ENCODE data around the gene PLEKHH2.
"Not testable (repeated sequence)": the region's sequence is repeated elsewhere in the genome, so short reads cannot be mapped to it uniquely, and the experiment has no call there.

PLEKHH2 gene

GRCh38 chr2:43717322-43717721 lies 80.3 kb downstream of the PLEKHH2 start:
- DNase-seq (ENCODE audit: low spot score), result no peak

DNA sequence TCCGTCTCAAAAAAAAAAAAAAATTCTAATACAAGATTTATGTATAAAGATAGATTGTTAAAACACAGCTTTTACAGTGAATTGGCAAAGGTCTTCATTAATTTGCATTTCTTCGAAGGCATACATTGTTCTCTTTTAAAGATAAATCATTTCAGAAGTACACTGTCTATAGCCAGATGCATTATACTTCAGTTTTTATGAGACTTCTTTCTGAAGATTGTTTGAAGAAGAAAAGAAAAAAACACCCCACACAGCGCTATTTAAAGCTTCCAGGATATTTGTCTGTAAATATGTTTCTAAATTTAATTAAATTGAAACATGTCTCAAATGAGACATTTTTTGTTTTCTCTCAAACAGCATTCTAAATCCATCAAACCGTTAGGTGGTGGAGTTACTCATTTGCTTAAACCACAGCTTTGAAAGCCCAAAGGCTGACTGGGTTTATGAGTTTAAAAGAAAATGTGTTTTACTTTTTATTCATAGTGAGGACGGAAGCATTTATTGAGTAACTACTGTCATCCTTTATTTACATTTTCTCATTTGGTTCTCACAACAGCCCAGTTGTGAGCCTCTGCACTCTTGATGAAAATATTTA lies 81.6 kb downstream of the PLEKHH2 start:
- no peak for DNase-seq (ENCODE audit: low spot score)

DNA sequence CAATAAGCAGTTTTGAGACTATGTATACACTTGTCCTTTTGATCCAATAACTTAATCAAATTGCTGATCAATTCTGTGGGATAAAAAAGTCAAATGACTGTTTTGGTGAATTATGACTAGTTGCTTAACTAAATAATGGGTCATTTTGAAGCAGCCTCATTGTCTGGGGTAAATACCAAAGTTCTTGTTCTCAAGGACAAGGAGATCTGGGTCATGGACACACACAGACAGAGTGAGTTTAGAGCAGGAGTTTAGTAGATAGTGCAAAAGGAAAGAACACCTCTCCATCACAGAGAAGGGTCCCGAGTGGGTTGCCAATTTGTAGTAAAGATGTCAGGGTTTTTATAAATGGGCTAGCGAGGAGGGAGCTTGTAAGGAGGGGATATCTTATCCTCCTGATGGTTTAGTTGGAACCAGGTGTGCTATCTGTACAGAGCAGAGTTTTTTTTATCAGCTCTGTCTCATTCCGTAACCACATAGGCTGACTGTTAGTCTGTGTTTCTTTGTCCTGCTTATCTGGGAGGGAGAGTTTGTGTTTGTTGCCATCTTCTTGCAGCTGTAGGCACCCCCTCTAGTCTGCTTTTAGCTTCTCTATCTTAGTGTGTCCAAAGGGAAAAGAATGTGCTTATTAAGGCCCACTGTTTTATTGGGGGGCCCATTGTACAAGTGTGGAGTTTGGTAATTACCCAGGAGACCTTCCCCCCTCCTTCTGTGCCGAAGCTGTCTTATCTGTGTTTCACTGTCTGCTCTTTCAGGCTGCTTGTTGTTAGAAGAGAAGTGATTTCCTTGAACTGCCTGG lies 87.9 kb downstream of the PLEKHH2 start:
- no peak for DNase-seq (ENCODE audit: low spot score)

- no peak for DNase-seq (ENCODE audit: low spot score)
Measured at GRCh38 chr2:43725711-43726246, 88.7 kb downstream of the PLEKHH2 start.

GRCh38 chr2:43726961-43727633 lies 90.0 kb downstream of the PLEKHH2 start:
- not testable (repeated sequence) for DNase-seq (ENCODE audit: low spot score)

GRCh38 chr2:43727634-43728014 lies 90.6 kb downstream of the PLEKHH2 start:
- DNase-seq (ENCODE audit: low spot score), result no peak

DNA sequence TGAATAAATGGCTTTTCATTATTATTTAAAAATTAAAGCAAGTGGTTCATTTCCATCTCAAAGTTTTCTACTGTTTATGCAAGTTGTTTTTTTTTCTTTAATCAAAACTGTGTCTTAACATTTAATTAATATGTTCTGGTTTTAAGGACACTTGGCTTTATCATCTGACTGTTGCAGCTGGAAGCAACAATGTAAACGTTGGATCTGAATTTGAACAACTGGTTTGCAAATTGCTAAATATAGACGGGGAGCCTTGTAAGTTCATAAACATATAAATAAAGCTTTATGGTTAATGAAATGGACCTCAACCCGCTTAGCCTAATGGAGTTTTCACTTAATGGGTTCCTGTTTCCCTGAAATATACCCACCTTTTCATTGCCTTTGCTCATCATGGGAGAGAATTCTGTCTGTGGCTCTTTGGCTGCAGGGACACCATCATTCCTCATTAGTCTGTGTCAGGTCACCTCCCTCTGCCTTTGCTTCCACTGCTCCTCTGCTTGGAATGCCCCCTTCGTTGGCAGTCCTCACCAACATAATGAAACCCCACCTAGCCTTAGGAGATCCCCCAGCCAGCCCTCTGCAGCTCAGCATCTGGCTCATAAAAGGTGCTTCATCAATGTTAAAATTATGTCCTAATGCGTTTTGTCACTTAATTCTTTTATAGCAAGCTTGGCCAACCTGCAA lies 92.6 kb downstream of the PLEKHH2 start:
- no peak for DNase-seq (ENCODE audit: low spot score)

- no peak for DNase-seq (ENCODE audit: low spot score)
Measured at GRCh38 chr2:43731211-43731610, 94.2 kb downstream of the PLEKHH2 start.

DNA sequence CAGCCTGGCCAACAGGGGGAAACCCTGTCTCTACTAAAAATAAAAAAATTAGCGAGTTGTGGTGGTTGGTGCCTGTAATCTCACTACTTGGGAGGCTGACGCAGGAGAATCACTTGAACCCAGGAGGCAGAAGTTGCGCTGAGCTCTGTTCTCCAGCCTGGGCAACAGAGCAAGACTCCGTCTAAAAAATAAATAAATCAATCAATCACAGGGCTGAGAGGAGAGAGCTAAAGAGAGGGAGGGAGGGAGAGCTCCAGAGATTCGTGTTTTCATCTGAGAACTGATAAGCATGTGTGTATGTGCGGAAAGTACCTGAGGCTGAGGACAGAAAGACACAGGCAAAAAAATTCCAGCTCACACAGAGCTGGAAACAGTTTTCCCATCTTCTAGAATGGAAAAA lies 99.6 kb downstream of the PLEKHH2 start:
- DNase-seq (ENCODE audit: low spot score), result no peak

DNA sequence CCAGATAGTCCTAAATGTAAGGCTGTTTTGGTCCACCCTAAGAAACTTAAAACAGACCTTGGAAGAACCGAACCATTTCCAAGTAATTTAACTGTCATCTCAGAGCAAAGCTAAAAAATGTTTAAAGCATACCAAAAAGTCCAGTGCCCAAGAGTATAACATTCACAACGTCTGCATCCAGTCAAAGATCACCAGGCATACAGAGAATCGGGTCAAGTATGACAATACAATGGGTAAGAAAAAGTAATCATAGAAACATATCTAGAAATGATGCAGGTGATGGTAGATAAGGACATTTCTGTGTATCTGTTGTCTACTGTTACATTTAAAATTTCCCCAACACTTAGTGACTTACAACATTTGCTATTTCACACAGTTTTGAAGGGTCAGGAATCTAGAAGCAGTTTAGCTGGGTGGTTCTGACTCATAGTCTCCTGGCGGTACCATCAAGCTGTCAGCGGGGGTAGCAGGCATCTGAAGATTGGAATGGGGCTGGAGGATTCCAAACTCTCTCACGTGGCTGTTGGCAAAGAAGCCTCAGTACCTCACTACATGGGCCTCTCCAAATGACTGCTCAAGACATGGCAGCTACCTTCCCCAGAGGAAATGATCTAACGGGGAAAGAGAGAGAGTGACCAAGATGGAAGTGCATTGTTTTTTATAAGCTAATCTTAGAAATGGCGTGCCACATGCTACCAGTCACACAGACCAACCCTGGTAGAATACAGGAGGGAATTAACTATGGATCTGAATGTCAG lies 100.2 kb downstream of the PLEKHH2 start:
- DNase-seq (ENCODE audit: low spot score), result no peak

DNA sequence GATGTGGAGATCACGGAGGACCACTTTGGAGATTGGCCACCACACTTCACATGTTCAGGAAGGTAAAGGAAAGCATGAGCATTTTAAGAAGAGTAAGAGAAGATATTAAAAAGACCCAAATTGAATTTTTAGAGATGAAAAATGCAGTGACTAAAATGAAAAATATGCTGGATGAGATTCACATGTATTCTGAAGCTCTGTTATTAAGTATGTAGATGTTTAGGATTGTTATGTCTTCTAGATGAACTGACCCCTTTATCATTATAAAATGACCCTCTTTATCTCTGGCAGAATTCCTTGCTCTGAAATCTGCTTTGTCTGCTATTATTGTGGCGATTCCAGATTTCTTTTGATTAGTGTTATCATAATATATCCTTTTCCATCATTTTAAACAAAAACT lies 100.8 kb downstream of the PLEKHH2 start:
- no peak for DNase-seq (ENCODE audit: low spot score)

DNA sequence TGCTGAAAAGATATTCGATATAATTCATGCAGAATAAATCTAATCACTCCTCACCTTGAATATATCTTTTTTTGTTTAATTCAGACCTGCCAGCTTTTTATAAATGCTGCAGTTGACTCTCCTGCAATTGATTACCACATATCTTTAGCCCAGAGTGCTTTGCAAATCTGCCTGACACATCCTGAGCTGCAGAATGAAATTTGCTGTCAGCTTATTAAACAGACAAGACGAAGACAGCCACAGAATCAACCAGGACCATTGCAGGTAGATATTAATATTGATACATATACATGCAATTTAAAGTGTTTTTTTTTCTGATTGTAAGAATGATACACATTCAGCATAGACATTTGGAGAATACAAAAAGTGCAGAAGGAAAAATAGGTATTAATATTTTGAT lies 101.2 kb downstream of the PLEKHH2 start:
- no peak for DNase-seq (ENCODE audit: low spot score)

GRCh38 chr2:43743706-43744105 lies 106.6 kb downstream of the PLEKHH2 start:
- DNase-seq (ENCODE audit: low spot score), result no peak

- no peak for DNase-seq (ENCODE audit: low spot score)
Measured at GRCh38 chr2:43745457-43745856, 108.4 kb downstream of the PLEKHH2 start.

DNA sequence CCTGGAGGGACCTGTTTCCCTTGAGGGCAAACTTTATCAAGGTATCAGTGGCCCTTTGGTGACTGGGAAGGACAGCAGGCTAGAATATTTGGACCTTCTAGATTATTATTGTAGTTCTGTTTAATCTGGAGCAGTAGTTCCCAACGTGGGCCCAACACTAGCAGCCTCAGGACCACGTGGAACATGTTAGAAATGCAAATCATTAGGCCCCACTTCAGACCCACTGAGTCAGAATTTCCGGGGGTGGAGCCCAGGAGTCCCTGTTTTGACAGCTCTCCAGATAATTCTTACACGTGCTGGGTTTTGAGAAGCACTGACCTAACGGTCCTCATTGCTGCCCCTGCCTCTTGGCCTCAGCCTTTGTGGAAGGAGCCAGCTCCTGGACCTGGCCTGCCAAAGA lies 111.3 kb downstream of the PLEKHH2 start:
- no peak for DNase-seq (ENCODE audit: low spot score)

DNA sequence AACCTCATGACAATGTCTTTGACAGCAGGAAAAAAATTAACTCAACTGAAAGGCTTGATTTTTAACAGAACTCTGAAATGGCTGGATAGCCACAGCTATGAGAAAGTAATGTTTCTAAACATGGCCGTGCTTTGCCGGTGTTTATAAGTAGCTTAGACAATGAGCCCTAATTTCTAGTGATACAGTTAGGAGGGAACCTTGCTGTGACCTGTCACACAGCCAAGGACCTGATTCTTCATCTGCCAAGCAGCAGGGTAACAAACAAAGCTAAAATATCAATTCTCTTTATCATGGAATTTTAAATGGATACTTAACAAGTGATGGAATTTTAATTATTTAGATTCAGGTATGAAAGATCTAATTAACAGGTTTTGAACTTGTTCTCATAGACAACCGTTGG lies 112.5 kb downstream of the PLEKHH2 start:
- no peak for DNase-seq (ENCODE audit: low spot score)

- no peak for DNase-seq (ENCODE audit: low spot score)
Measured at GRCh38 chr2:43751476-43751990, 114.5 kb downstream of the PLEKHH2 start.

GRCh38 chr2:43752302-43752701 lies 115.2 kb downstream of the PLEKHH2 start:
- no peak for DNase-seq (ENCODE audit: low spot score)

GRCh38 chr2:43754180-43754579 lies 117.1 kb downstream of the PLEKHH2 start:
- no peak for DNase-seq (ENCODE audit: low spot score)

- DNase-seq (ENCODE audit: low spot score), result no peak
Measured at GRCh38 chr2:43758739-43759138, 121.7 kb downstream of the PLEKHH2 start.

GRCh38 chr2:43759195-43759594 lies 122.1 kb downstream of the PLEKHH2 start:
- peak; percentile 60 for DNase-seq (ENCODE audit: low spot score)
